Neutrophil (primary cell): ENCODE measurements around the gene CDKN2AIP.

Experiments
- H3K27ac ChIP-seq: fragments of 200-600 bp; sonication (generic); 2 replicates; pipeline ENCODE4 v1.5.1; 2016; ENCODE audit warnings: mild to moderate bottlenecking, moderate library complexity
- H3K27me3 ChIP-seq: fragments of 200-600 bp; sonication (generic); 2 replicates; pipeline ENCODE4 v1.6.0; 2016; ENCODE audit warnings: mild to moderate bottlenecking
- H3K36me3 ChIP-seq: fragments of 200-600 bp; sonication (generic); 2 replicates; pipeline ENCODE4 v1.5.1; 2017
- H3K4me1 ChIP-seq, 2 experiments: fragments of 200-600 bp in 1 of 2; sonication (generic) in 1 of 2; 1 replicate in 1 of 2; 2 replicates in 1 of 2; pipeline versions ENCODE4 v1.5.1 to v1.6.1; 2013 to 2016; ENCODE audit warnings: low read depth in 1 of 2, low read length in 1 of 2, mild to moderate bottlenecking in 1 of 2, moderate library complexity in 1 of 2; ENCODE audit not compliant: control insufficient read depth in 1 of 2, insufficient read depth in 1 of 2
- H3K4me3 ChIP-seq, 2 experiments: fragments of 200-600 bp in 1 of 2; sonication (generic) in 1 of 2; 1 replicate in 1 of 2; 2 replicates in 1 of 2; pipeline ENCODE4 v1.5.1; 2013 to 2016; ENCODE audit warnings: low read depth in 1 of 2, low read length in 1 of 2, mild to moderate bottlenecking in 1 of 2, moderate library complexity in 1 of 2
- H3K9me3 ChIP-seq: fragments of 200-600 bp; sonication (generic); 2 replicates; pipeline ENCODE4 v1.5.1; 2016
- TF ChIP-seq, protein P1 (sequence below): fragments of 200-600 bp; sonication (generic); IDR thresholded peaks from 2 replicates; pipeline ENCODE4 v1.5.1; 2016; ENCODE audit warnings: antibody characterized with exemption

The CDKN2AIP gene

GRCh38 chr4:183468210-183469095, 24.0 kb downstream of the CDKN2AIP start:
- Histone ChIP-seq H3K4me3 (no peak overlapping the region), H3K36me3 (no peaks in the 10 kb centered on the region), H3K27me3 (no peaks in the 10 kb centered on the region), H3K4me1 (peaks cover 6 to 8% of the 10 kb centered on the region in 2 experiments), H3K9me3 (no peaks in the 10 kb centered on the region), H3K27ac (no peak overlapping the region)
- TF ChIP-seq, protein P1, sequence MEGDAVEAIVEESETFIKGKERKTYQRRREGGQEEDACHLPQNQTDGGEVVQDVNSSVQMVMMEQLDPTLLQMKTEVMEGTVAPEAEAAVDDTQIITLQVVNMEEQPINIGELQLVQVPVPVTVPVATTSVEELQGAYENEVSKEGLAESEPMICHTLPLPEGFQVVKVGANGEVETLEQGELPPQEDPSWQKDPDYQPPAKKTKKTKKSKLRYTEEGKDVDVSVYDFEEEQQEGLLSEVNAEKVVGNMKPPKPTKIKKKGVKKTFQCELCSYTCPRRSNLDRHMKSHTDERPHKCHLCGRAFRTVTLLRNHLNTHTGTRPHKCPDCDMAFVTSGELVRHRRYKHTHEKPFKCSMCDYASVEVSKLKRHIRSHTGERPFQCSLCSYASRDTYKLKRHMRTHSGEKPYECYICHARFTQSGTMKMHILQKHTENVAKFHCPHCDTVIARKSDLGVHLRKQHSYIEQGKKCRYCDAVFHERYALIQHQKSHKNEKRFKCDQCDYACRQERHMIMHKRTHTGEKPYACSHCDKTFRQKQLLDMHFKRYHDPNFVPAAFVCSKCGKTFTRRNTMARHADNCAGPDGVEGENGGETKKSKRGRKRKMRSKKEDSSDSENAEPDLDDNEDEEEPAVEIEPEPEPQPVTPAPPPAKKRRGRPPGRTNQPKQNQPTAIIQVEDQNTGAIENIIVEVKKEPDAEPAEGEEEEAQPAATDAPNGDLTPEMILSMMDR: no peak

- H3K27ac ChIP-seq: no peak overlapping the region
- TF ChIP-seq, protein P1: no peak
- no peaks in the 10 kb centered on the region for H3K9me3 ChIP-seq
These were observed 24.8 kb downstream of the CDKN2AIP start for GRCh38 chr4:183469285-183469684.

GRCh38 chr4:183469936-183470335, 25.5 kb downstream of the CDKN2AIP start:
- no peaks in the 10 kb centered on the region for H3K36me3 ChIP-seq
- no peak overlapping the region for H3K4me3 ChIP-seq
- H3K27ac ChIP-seq: no peak overlapping the region
- H3K9me3 ChIP-seq: no peaks in the 10 kb centered on the region
- no peaks in the 10 kb centered on the region for H3K27me3 ChIP-seq
- H3K4me1 ChIP-seq: peaks cover 6 to 8% of the 10 kb centered on the region in 2 experiments
- TF ChIP-seq, protein P1: no peak

More at GRCh38 chr4:183469285-183469684, 24.8 kb downstream of the CDKN2AIP start:
- no peaks in the 10 kb centered on the region for H3K36me3 ChIP-seq
- no peak overlapping the region for H3K4me3 ChIP-seq
- H3K4me1 ChIP-seq: peaks cover 6 to 8% of the 10 kb centered on the region in 2 experiments
- no peaks in the 10 kb centered on the region for H3K27me3 ChIP-seq

DNA sequence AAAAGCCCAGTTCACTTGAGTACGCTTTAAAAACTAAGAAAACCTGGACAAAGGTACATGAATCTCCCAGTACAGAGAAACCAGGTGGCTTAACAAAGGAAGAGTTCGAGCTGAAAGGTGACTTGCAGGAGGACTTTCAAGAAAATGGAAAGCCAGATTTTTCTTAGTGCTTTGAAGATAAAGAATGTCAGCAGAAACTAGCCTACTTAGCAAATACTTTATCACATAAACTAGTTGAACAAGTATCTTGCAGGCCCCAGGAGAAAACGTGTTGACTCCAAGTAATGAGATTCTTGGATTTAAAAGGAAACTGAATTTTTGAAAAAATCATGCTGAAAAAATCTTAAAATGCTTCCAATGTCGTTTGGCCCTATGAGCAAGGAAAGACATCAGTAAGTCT, 26.4 kb downstream of the CDKN2AIP start:
- H3K4me1 ChIP-seq: peaks cover 6 to 8% of the 10 kb centered on the region in 2 experiments
- H3K27me3 ChIP-seq: no peaks in the 10 kb centered on the region
- H3K27ac ChIP-seq: no peak overlapping the region
- H3K4me3 ChIP-seq: no peak overlapping the region
- H3K36me3 ChIP-seq: no peaks in the 10 kb centered on the region
- TF ChIP-seq, protein P1: no peak
- no peaks in the 10 kb centered on the region for H3K9me3 ChIP-seq

GRCh38 chr4:183471946-183472708, 27.7 kb downstream of the CDKN2AIP start:
- peak overlapping the region in 1 of 2 experiments; percentile 15 for H3K4me3 ChIP-seq
- no peaks in the 10 kb centered on the region for H3K27me3 ChIP-seq
- no peaks in the 10 kb centered on the region for H3K36me3 ChIP-seq
- H3K27ac ChIP-seq: peak overlapping the region; percentile 36
- H3K4me1 ChIP-seq: peaks cover 6 to 8% of the 10 kb centered on the region in 2 experiments
- H3K9me3 ChIP-seq: no peaks in the 10 kb centered on the region
- TF ChIP-seq, protein P1: peak; percentile 77
